Measurements from ENCODE around the gene LANCL2. TPM values are rescaled to one million over a fixed set of nuclear protein-coding genes. Genes with fewer than 3 reads are reported as not detected.

Gene LANCL2
- total RNA-seq, 1 donor from 2014 or later = 11.6 TPM

- H3K9me3 Mint-ChIP-seq (ENCODE audit: unreplicated experiment) = no peaks in the 10 kb centered on the region
- no peak for DNase-seq (ENCODE audit: extremely low spot score, unreplicated experiment)
Measured at GRCh38 chr7:55335151-55335550, 30.0 kb upstream of the LANCL2 start.

GRCh38 chr7:55335786-55336185, 29.4 kb upstream of the LANCL2 start:
- DNase-seq (ENCODE audit: extremely low spot score, unreplicated experiment) = no peak
- Mint-ChIP-seq H3K27ac (ENCODE audit: unreplicated experiment) (no peak overlapping the region), H3K4me3 (ENCODE audit: unreplicated experiment) (no peak overlapping the region), H3K9me3 (ENCODE audit: unreplicated experiment) (no peaks in the 10 kb centered on the region), H3K36me3 (ENCODE audit: unreplicated experiment) (no peaks in the 10 kb centered on the region), H3K27me3 (ENCODE audit: unreplicated experiment) (peaks cover 17% of the 10 kb centered on the region), H3K4me1 (ENCODE audit: unreplicated experiment) (no peaks in the 10 kb centered on the region)
- no peak for TF ChIP-seq CTCF (IDR thresholded peaks at IDR 0.05)

More at GRCh38 chr7:55335151-55335550, 30.0 kb upstream of the LANCL2 start:
- no peak for TF ChIP-seq CTCF (IDR thresholded peaks at IDR 0.05)
- H3K27me3 Mint-ChIP-seq (ENCODE audit: unreplicated experiment) = peaks cover 23% of the 10 kb centered on the region
- no peaks in the 10 kb centered on the region for H3K4me1 Mint-ChIP-seq (ENCODE audit: unreplicated experiment)
- H3K4me3 Mint-ChIP-seq (ENCODE audit: unreplicated experiment) = no peak overlapping the region
- no peak overlapping the region for H3K27ac Mint-ChIP-seq (ENCODE audit: unreplicated experiment)
- no peaks in the 10 kb centered on the region for H3K36me3 Mint-ChIP-seq (ENCODE audit: unreplicated experiment)

GRCh38 chr7:55336540-55336939, 28.6 kb upstream of the LANCL2 start:
- no peak overlapping the region for H3K4me3 Mint-ChIP-seq (ENCODE audit: unreplicated experiment)
- TF ChIP-seq CTCF (IDR thresholded peaks at IDR 0.05) = no peak
- H3K4me1 Mint-ChIP-seq (ENCODE audit: unreplicated experiment) = no peaks in the 10 kb centered on the region
- no peak for DNase-seq (ENCODE audit: extremely low spot score, unreplicated experiment)
- H3K9me3 Mint-ChIP-seq (ENCODE audit: unreplicated experiment) = no peaks in the 10 kb centered on the region
- no peaks in the 10 kb centered on the region for H3K36me3 Mint-ChIP-seq (ENCODE audit: unreplicated experiment)
- peaks cover 15% of the 10 kb centered on the region for H3K27me3 Mint-ChIP-seq (ENCODE audit: unreplicated experiment)
- H3K27ac Mint-ChIP-seq (ENCODE audit: unreplicated experiment) = no peak overlapping the region

DNA sequence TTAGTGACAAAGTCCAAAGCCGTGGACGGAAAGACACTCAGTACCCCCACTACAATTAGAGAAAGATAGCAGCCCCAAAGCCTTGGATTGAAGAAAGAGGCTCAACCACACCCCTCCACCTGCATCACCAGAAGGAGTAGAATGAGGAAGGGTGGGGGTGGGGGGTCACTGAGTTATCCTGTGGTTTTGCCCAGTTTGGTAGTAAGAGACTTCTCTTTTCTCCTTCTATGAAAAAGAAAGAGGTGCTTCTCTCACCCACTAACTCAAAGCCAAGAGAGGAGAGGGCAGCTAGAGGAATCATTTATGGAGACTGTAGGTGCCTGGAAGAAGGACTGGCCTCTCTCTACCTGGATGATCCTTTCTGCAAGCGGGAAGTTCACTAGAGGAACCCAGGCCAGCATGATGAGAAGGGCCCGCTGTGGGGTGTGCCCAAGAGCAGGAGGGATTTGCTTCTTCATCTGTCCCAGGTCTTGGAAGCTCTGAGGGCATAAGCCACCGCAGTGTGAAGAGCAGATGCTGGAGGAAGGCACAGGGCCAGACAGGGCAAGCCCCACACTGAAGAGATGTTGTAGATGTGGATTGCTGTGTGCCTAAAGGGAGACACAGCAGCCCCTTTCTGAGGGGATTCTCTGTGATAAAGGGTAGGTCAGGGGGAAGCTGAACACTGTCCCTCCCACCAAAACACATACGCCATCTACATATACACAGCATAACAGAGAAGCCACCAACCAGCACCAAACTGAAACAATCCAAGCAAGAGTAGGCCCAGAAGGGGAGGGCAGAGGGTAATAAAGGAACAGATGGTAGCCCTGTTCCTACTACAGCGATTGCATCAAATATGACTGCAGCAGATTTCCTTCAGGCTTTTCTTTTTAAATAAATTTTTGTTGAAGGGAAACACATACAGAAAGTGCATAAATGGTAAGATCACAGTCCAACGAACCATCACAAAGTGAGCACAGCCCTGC, 25.8 kb upstream of the LANCL2 start:
- Mint-ChIP-seq H3K27ac (ENCODE audit: unreplicated experiment) (no peak overlapping the region), H3K36me3 (ENCODE audit: unreplicated experiment) (no peaks in the 10 kb centered on the region), H3K27me3 (ENCODE audit: unreplicated experiment) (peaks cover 8% of the 10 kb centered on the region), H3K9me3 (ENCODE audit: unreplicated experiment) (no peaks in the 10 kb centered on the region), H3K4me1 (ENCODE audit: unreplicated experiment) (no peaks in the 10 kb centered on the region), H3K4me3 (ENCODE audit: unreplicated experiment) (no peak overlapping the region)
- DNase-seq (ENCODE audit: extremely low spot score, unreplicated experiment) = no peak
- no peak for TF ChIP-seq CTCF (IDR thresholded peaks at IDR 0.05)

DNA sequence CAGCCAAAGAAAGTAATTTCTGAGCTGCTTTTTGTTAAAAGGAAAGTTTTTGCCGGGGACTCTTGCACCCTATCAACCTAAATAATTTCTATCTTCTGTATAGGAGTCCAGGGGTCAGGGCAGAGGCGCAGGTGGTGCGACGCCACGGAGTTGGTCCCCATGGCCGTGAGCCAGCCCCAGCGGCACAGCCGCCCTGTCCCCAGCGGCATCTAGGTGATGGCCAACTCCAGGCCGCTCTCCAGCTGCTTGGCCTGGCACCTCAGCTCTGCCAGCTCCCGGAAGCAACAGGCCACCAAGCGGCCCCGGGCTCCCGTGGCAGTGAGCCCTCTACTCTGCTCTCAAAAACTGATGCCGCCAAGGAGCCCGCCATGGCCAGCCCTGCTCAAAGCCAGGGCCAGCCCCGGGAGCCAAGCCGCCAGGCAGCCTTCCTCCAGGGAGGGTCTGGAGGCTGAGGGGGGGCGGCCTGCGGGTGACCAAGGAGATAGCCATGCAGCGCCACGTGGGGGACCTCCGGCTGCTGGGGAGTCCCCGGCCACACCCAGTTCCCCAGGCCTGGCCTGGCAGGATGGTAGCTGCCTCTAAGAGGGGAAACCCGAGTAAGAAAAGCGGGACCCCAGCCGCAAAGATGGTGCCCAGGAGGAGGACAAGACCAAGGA, 22.8 kb upstream of the LANCL2 start:
- Mint-ChIP-seq H3K9me3 (ENCODE audit: unreplicated experiment) (no peaks in the 10 kb centered on the region), H3K27me3 (ENCODE audit: unreplicated experiment) (peaks cover 5% of the 10 kb centered on the region), H3K27ac (ENCODE audit: unreplicated experiment) (no peak overlapping the region), H3K4me3 (ENCODE audit: unreplicated experiment) (no peak overlapping the region), H3K4me1 (ENCODE audit: unreplicated experiment) (no peaks in the 10 kb centered on the region), H3K36me3 (ENCODE audit: unreplicated experiment) (no peaks in the 10 kb centered on the region)
- no peak for DNase-seq (ENCODE audit: extremely low spot score, unreplicated experiment)
- no peak for TF ChIP-seq CTCF (IDR thresholded peaks at IDR 0.05)

All from osteocyte (in vitro differentiated cells).